Heart left ventricle (tissue), 13 donors: ENCODE data around the gene ERBB2.

Source experiments
- POLR2A ChIP-seq, 2 donors: fragments of 450-650 bp; IDR thresholded peaks; one replicate each; pipeline ENCODE4 v1.6.1; 2017; ENCODE audit warnings: antibody characterized with exemption in 2 of 2, mild to moderate bottlenecking in 2 of 2, moderate library complexity in 2 of 2
- TF ChIP-seq, protein P1 (sequence below), 12 donors: fragments of 200-600 bp; sonication (generic) in 4 of 12; IDR thresholded peaks; one replicate each; pipeline versions ENCODE4 v1.5.0 to v1.8.0; 2018 to 2022; ENCODE audit warnings: antibody characterized with exemption in 12 of 12, mild to moderate bottlenecking in 5 of 12
- donor health status: ischemic (EF 13 %, LVEDD 7.1; RV severe dilation, severe dysfunction).
- donor health status: DM: no; HTN: yes; CAD: no.
- donor health status: DM: no; HTN: no; CAD: no.
- donor health status: ischemic (EF 25% LVEDD 6.9; RV normal size, moderate dysfunction).
- donor health status: ischemic (EF 25% LVEDD 5.7; RV mildly dilated, moderate dysfunction).
- donor health status: ischemic (EF 35%, LVEDD 5.7; RV mildly dilated, moderate dysfunction).
- donor health status: nonischemic (EF 11% LVEDD 7.7; RV severe dilation, severe dysfunction).
- donor health status: DM: yes; HTN: yes; CAD: no.
- donor health status: PGD.
- donor health status: ischemic (EF 29% LVEDD 5.4; RV normal size, mild dysfunction).
- donor health status: nonischemic (EF 23%, LVEDD 6.1; RV moderate dilation, normal function).

DNA sequence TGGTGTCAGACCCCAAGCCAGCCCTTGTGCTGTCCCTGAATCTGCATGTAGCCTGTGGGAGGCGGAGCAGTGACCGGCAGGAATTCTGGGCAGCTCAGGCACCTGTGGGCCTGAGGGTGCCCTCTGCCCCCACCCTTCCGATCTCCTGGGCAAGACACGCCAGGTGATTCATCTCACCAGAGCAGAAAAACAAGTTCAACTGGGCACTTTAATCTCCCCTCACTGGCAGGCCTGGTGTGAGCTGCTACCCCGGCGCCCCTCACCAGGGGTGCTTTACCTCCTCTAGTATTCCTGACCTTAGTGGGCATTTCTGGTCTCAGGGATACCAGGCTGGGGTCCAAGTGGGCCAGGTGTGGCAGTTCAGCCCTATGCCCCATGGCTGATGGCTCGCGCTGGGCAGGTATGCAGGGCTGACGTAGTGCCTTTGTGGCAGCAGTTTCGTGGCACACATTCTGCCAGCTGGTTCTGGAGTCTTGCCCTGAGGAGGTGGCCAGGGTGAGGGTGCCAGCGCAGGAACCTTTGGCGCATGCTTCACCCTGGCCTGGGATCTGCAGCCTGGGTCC is 6.0 kb downstream of the ERBB2 start:
- TF ChIP-seq, protein P1, sequence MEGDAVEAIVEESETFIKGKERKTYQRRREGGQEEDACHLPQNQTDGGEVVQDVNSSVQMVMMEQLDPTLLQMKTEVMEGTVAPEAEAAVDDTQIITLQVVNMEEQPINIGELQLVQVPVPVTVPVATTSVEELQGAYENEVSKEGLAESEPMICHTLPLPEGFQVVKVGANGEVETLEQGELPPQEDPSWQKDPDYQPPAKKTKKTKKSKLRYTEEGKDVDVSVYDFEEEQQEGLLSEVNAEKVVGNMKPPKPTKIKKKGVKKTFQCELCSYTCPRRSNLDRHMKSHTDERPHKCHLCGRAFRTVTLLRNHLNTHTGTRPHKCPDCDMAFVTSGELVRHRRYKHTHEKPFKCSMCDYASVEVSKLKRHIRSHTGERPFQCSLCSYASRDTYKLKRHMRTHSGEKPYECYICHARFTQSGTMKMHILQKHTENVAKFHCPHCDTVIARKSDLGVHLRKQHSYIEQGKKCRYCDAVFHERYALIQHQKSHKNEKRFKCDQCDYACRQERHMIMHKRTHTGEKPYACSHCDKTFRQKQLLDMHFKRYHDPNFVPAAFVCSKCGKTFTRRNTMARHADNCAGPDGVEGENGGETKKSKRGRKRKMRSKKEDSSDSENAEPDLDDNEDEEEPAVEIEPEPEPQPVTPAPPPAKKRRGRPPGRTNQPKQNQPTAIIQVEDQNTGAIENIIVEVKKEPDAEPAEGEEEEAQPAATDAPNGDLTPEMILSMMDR (IDR thresholded peaks at IDR 0.05) = no peak
- no peak for TF ChIP-seq POLR2A (IDR thresholded peaks at IDR 0.05)
